BE2C (cell line): Measurements from ENCODE around the gene TRIM3.

ENCODE experiments used
- DNase-seq: peaks from one replicate; pipeline ENCODE4 v3.0.0-alpha.2; 2020
- H3K27me3 ChIP-seq: fragments of 250-450 bp; sonication (Bioruptor Pico); 2 replicates; pipeline ENCODE4 v1.5.1; 2020; ENCODE audit warnings: mild to moderate bottlenecking
- H3K36me3 ChIP-seq: fragments of 250-450 bp; sonication (Bioruptor Pico); 2 replicates; pipeline ENCODE4 v1.5.1; 2020; ENCODE audit warnings: mild to moderate bottlenecking
- H3K4me1 ChIP-seq: fragments of 250-450 bp; sonication (Bioruptor Pico); 2 replicates; pipeline ENCODE4 v1.5.1; 2020
- H3K4me3 ChIP-seq: 2 replicates; pipeline ENCODE4 v1.5.1; 2011; ENCODE audit warnings: low read depth, low read length
- H3K9me3 ChIP-seq: fragments of 250-450 bp; sonication (Bioruptor Pico); 2 replicates; pipeline ENCODE4 v1.5.1; 2020
- TF ChIP-seq, protein P1 (sequence below): IDR thresholded peaks from 2 replicates; pipeline ENCODE4 v1.5.1; 2012; ENCODE audit warnings: mild to moderate bottlenecking, low read depth, low read length

TRIM3 gene

DNA sequence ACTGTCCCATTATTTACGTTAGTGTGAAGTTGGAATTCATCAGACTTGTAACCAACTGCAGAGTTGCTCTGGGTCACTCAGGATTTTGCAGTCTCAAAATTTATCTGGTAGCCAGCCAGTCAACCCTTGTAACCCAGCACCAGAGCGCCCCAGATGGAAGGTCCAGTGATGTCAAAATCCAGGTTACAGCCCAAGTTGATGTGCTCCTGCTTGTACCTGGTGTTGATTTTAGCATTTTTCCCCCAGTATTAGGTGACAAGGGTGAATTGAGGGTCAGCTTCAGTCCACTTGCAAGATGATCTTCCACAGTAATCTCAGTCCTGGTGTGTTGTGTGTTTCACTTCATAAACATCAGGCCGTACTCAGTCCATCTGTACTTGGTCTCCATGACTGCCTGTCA lies 15.1 kb upstream of the TRIM3 start:
- no peak overlapping the region for H3K4me3 ChIP-seq
- no peak for DNase-seq
- TF ChIP-seq, protein P1, sequence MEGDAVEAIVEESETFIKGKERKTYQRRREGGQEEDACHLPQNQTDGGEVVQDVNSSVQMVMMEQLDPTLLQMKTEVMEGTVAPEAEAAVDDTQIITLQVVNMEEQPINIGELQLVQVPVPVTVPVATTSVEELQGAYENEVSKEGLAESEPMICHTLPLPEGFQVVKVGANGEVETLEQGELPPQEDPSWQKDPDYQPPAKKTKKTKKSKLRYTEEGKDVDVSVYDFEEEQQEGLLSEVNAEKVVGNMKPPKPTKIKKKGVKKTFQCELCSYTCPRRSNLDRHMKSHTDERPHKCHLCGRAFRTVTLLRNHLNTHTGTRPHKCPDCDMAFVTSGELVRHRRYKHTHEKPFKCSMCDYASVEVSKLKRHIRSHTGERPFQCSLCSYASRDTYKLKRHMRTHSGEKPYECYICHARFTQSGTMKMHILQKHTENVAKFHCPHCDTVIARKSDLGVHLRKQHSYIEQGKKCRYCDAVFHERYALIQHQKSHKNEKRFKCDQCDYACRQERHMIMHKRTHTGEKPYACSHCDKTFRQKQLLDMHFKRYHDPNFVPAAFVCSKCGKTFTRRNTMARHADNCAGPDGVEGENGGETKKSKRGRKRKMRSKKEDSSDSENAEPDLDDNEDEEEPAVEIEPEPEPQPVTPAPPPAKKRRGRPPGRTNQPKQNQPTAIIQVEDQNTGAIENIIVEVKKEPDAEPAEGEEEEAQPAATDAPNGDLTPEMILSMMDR, result no peak
- no peaks in the 10 kb centered on the region for H3K9me3 ChIP-seq
- H3K27me3 ChIP-seq, result no peaks in the 10 kb centered on the region
- no peaks in the 10 kb centered on the region for H3K4me1 ChIP-seq
- H3K36me3 ChIP-seq, result no peaks in the 10 kb centered on the region; the same call in 1 of the 2 replicates

DNA sequence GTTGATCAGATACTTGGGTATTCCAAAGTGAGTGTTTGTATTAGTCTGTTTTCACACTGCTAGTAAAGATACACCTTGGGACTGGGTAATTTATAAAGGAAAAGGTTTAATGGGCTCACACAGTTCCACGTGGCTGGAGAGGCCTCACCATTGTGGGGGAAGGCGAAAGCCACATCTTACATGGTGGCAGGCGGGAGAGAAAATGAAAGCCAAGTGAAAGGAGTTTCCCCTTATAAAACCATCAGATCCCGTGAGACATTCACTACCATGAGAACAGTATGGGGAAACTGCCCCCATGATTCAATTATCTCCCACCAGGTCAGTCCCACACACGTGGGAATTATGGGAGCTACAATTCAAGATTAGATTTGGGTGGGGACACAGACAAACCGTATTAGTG lies 14.6 kb upstream of the TRIM3 start:
- Histone ChIP-seq H3K36me3 (no peaks in the 10 kb centered on the region; the same call in none of the 2 replicates), H3K4me3 (no peak overlapping the region), H3K9me3 (no peaks in the 10 kb centered on the region), H3K27me3 (no peaks in the 10 kb centered on the region), H3K4me1 (no peaks in the 10 kb centered on the region)
- TF ChIP-seq, protein P1, result no peak
- DNase-seq, result no peak

DNA sequence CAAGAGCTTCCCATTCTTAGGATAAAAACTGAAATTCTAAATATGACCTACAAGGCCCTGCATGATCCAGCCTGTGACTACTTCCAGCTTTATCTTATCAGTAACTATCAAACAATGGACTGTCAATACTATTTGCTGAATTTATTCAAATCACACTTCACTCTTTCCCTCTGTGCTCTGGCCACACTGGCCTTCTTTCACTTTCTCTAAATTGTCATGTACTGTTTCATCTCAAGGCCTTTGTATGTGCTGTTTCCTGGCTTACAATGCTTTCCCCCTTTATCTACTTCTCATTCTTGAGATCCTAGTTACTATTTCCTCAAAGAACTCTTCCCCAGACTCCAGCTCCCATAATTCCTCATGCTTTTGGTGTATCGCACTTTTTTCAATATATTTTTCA lies 13.2 kb upstream of the TRIM3 start:
- TF ChIP-seq, protein P1, result no peak
- Histone ChIP-seq H3K27me3 (no peaks in the 10 kb centered on the region), H3K4me3 (no peak overlapping the region), H3K4me1 (no peaks in the 10 kb centered on the region), H3K36me3 (peaks cover 13% of the 10 kb centered on the region), H3K9me3 (no peaks in the 10 kb centered on the region)
- DNase-seq, result no peak

DNA sequence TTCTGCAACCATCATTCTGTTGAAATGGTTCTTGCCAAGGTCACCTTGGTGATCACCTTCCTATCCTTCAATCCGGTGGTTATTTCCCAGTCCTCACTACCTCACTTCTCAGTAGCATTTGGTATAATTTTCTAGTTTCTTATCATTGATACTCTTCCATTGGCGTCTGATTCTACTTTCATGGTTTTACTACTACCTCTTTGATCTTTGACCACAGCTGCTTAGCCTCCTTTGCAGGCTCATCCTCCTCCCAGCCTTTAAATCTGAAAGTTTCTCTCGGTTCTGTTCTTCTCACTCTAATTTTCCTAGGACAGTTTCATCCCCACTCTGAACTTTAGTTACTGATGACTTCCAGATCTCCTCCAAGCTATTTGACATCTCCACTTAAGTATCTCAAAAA lies 12.5 kb upstream of the TRIM3 start:
- H3K36me3 ChIP-seq, result peaks cover 13% of the 10 kb centered on the region

DNA sequence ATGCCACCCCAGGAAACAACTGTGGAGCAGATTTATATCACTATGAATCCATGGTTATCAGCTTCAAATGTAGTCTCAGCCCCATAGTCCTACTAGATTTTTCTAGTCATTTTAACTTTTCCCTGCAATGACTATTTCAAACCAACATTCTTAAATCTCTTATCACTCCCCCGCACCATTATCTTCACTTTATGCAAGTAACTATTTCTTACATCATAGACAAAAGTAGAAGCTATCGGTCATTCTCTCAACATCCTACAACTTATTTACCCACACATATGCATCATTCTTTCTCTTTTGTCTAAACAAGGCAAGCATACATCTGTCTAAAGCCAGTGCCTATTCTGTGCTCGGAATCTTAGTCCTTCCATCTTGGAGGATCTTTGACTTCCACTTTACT lies 11.9 kb upstream of the TRIM3 start:
- no peak overlapping the region for H3K4me3 ChIP-seq
- TF ChIP-seq, protein P1, result no peak
- no peaks in the 10 kb centered on the region for H3K4me1 ChIP-seq
- DNase-seq, result no peak
- H3K9me3 ChIP-seq, result no peaks in the 10 kb centered on the region
- peaks cover 13% of the 10 kb centered on the region for H3K36me3 ChIP-seq
- no peaks in the 10 kb centered on the region for H3K27me3 ChIP-seq

More for the DNA sequence above, 12.5 kb upstream of the TRIM3 start:
- no peak overlapping the region for H3K4me3 ChIP-seq
- no peaks in the 10 kb centered on the region for H3K27me3 ChIP-seq
- no peaks in the 10 kb centered on the region for H3K4me1 ChIP-seq
- TF ChIP-seq, protein P1, result no peak
- no peak for DNase-seq
- no peaks in the 10 kb centered on the region for H3K9me3 ChIP-seq

DNA sequence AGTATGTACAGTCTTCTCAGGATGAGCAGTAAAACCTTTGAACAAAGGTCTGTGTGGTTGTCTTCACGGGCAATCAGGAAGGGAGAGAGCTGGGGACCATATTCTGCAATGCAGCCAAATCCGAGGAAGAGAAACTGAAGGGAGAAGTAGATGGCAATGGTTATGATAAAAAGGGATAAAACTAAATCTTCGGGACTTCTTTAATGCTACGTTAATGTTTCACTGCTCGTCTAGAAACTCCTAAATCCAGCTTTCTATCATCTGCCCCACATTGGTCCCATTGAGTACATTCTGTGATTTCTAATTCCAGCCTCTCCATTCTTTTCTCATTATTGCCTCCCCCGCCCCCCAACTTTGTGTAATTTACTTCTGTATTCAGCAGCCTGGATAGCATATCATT lies 9.3 kb upstream of the TRIM3 start:
- Histone ChIP-seq H3K4me3 (no peak overlapping the region), H3K36me3 (peaks cover 13% of the 10 kb centered on the region)

More for the DNA sequence above, 9.3 kb upstream of the TRIM3 start:
- DNase-seq, result no peak
- Histone ChIP-seq H3K4me1 (no peaks in the 10 kb centered on the region), H3K27me3 (no peaks in the 10 kb centered on the region), H3K9me3 (no peaks in the 10 kb centered on the region)
- TF ChIP-seq, protein P1, result no peak
